Type B pancreatic cell (in vitro differentiated cells): ENCODE results near the gene CBX6. TPM values are rescaled to one million over a fixed set of nuclear protein-coding genes. Genes with fewer than 3 reads are reported as not detected.

Experiments
- DNase-seq: peaks from one replicate; pipeline ENCODE4 v3.0.0; 2021; ENCODE audit warnings: mixed read lengths; ENCODE audit not compliant: unreplicated experiment; ENCODE audit errors: extremely low spot score
- H3K27ac Mint-ChIP-seq: 2 replicates; pipeline ENCODE4 v1.8.0; 2021; ENCODE audit warnings: mild to moderate bottlenecking, mixed read lengths
- H3K27me3 Mint-ChIP-seq: 2 replicates; pipeline ENCODE4 v1.8.0; 2021; ENCODE audit warnings: mixed read lengths
- H3K36me3 Mint-ChIP-seq: 2 replicates; pipeline ENCODE4 v1.8.0; 2021; ENCODE audit warnings: mixed read lengths
- H3K4me1 Mint-ChIP-seq: one replicate; pipeline ENCODE4 v1.8.0; 2021; ENCODE audit warnings: mixed read lengths; ENCODE audit not compliant: unreplicated experiment
- H3K4me3 Mint-ChIP-seq: 2 replicates; pipeline ENCODE4 v1.8.0; 2021; ENCODE audit warnings: mild to moderate bottlenecking, mixed read lengths
- H3K9me3 Mint-ChIP-seq: 2 replicates; pipeline ENCODE4 v1.8.0; 2021; ENCODE audit warnings: mixed read lengths
- total RNA-seq: library from RNA; stranded (reverse); gene quantifications from 2 replicates; pipeline ENCODE4 v1.2.1, GENCODE V29; 2021; ENCODE audit warnings: low replicate concordance
- TF ChIP-seq, protein P1 (sequence below): fragments of 200-600 bp; sonication (generic); conservative IDR thresholded peaks from 2 replicates; pipeline ENCODE4 v1.5.0; 2021; ENCODE audit warnings: antibody characterized with exemption, mild to moderate bottlenecking

CBX6 gene
- total RNA-seq, 1 donor from 2014 or later, result 93.5 TPM

DNA sequence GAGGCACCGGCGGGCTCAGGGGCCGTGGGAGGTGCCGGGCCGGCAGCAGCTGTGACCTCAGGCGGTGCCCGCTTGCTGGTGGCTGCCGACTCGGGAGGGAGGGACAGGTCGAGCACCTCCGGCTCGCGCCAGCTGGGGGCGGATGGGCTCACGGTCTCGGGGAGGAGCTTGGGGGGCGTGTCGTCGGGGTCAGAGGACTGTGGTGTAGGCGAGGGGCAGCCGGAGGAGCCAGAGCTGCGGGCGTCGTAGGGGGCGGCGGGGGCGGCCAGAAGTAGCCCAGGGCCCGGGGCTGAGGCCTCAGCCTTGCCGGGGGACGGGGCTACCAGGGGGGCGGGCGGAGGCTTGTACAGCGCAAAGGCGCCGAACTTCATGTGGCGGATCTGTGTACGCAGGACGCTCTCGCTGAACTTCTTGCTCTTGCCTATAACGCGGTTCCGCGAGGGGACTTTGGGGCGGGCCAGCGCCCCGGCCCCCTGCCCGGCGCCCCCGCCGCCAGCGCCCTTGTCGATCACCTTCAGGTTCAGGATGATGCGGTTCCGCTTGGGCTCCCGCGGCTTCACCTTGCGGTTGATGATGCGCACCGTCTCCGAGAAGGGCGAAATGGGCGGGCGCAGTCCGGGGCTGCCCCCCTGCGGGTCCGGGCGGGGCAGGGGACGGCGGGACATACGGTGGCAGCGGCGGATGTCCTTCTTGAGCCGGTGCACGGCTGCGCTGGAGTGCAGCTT, 5.5 kb downstream of the CBX6 start:
- DNase-seq, result no peak

DNA sequence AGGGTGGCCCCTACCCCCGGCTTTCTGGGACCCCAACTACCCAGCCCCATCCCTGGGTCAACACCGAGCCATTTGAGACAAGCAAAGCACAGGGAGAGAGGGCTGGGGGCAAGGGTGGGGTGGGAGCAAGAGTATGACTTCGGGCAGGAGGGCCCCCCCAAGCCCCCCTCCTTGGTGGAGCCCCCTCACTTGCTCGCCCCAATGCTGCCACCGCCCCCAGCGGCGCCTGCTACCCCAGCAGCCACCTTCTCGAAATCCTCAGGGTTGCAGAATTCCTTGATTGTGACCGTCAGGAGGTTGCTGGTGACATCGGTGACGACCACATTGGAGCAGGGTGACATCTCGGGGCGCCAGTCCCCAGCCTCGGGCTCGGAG, 6.0 kb downstream of the CBX6 start:
- H3K27me3 Mint-ChIP-seq, result no peaks in the 10 kb centered on the region
- no peak overlapping the region for H3K27ac Mint-ChIP-seq
- no peaks in the 10 kb centered on the region for H3K36me3 Mint-ChIP-seq
- no peak overlapping the region for H3K4me3 Mint-ChIP-seq
- DNase-seq, result no peak
- H3K4me1 Mint-ChIP-seq, result peaks cover 34% of the 10 kb centered on the region
- H3K9me3 Mint-ChIP-seq, result no peaks in the 10 kb centered on the region
- TF ChIP-seq, protein P1, sequence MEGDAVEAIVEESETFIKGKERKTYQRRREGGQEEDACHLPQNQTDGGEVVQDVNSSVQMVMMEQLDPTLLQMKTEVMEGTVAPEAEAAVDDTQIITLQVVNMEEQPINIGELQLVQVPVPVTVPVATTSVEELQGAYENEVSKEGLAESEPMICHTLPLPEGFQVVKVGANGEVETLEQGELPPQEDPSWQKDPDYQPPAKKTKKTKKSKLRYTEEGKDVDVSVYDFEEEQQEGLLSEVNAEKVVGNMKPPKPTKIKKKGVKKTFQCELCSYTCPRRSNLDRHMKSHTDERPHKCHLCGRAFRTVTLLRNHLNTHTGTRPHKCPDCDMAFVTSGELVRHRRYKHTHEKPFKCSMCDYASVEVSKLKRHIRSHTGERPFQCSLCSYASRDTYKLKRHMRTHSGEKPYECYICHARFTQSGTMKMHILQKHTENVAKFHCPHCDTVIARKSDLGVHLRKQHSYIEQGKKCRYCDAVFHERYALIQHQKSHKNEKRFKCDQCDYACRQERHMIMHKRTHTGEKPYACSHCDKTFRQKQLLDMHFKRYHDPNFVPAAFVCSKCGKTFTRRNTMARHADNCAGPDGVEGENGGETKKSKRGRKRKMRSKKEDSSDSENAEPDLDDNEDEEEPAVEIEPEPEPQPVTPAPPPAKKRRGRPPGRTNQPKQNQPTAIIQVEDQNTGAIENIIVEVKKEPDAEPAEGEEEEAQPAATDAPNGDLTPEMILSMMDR, result no peak

More for the DNA sequence above, 5.5 kb downstream of the CBX6 start:
- Mint-ChIP-seq H3K27ac (no peak overlapping the region), H3K27me3 (no peaks in the 10 kb centered on the region), H3K4me3 (no peak overlapping the region), H3K4me1 (peaks cover 35% of the 10 kb centered on the region), H3K36me3 (no peaks in the 10 kb centered on the region), H3K9me3 (no peaks in the 10 kb centered on the region)
- TF ChIP-seq, protein P1, result no peak

GRCh38 chr22:38865201-38866023, 6.6 kb downstream of the CBX6 start:
- no peak for DNase-seq
- H3K4me3 Mint-ChIP-seq, result no peak overlapping the region
- H3K36me3 Mint-ChIP-seq, result no peaks in the 10 kb centered on the region
- H3K9me3 Mint-ChIP-seq, result no peaks in the 10 kb centered on the region
- H3K27ac Mint-ChIP-seq, result no peak overlapping the region
- H3K27me3 Mint-ChIP-seq, result no peaks in the 10 kb centered on the region
- TF ChIP-seq, protein P1, result no peak
- peaks cover 28% of the 10 kb centered on the region for H3K4me1 Mint-ChIP-seq

DNA sequence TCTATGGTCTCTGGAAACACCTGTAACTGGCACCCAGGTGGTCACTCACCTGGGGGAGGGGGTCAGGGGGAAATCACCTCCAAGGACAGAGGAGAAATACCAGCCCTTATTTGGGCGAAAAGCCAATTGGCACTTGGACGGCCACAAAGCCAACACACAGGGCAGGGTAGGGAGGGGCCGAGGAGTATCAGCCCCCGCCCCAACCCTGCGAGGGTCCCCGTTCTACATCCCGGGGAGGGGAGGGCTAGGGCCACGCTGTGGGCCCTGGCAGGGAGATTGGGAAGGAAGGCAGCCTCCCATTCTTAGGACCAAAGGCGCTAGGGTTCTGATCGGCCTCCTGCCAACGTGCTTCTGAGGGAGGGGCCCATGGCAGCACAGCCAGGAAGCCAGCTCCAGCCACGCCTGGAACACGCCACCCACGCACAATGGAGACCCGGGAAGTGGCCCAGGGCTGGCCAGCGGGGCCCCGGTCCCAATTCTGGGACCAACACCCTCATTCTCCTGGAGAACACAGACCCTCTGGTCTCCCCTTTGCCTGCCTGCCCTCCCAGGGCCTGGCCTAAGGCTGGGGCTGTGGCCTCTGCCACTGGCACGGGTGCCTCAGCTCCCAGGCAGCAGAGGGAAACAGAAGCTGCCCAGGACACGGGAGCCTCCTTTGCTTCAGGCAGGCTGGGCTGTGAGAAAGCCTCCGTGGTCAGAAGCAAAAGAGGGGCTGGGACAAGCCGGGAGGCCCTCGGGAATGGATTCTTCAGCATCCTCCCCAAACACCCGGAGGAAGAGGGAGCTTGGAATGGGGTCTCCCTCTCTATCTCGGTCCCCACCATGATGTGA, 7.4 kb downstream of the CBX6 start:
- no peaks in the 10 kb centered on the region for H3K36me3 Mint-ChIP-seq
- no peaks in the 10 kb centered on the region for H3K27me3 Mint-ChIP-seq
- no peak for DNase-seq
- H3K4me1 Mint-ChIP-seq, result peaks cover 20% of the 10 kb centered on the region
- TF ChIP-seq, protein P1, result no peak
- no peak overlapping the region for H3K27ac Mint-ChIP-seq
- H3K9me3 Mint-ChIP-seq, result no peaks in the 10 kb centered on the region
- no peak overlapping the region for H3K4me3 Mint-ChIP-seq

DNA sequence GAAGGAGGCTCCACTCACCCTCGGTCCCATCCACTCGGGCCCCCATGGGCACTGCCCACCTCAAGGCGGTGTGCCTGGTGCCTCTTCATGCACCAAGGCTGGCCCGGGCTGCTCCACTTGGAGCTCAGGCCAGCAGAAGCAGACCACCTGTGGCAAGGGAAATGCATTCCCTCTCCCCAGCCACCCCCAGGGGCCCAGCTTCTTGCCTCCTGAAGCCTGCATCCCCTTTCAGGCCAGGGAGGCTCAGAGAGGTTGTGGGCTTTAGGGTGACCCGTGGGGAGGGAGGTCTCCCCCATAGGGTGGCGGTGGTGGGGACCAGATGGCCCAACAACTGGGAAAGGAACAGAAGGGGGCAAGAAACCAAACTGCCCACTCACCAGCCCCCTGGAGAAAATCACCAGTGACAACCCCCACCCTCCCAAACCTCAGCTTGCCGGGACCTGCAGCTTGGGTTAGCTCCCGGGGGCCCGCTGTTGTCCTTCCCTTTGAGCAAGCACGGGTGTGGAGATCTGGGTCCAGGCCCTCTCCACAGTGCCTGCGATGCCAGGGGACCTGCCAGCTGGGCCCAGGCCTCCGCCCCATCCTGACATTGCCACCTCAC, 8.4 kb downstream of the CBX6 start:
- TF ChIP-seq, protein P1, result no peak
- Mint-ChIP-seq H3K4me3 (no peak overlapping the region), H3K36me3 (no peaks in the 10 kb centered on the region), H3K27ac (no peak overlapping the region), H3K27me3 (no peaks in the 10 kb centered on the region), H3K9me3 (no peaks in the 10 kb centered on the region), H3K4me1 (peaks cover 13% of the 10 kb centered on the region)
- no peak for DNase-seq
